Measurements from ENCODE around the gene PRSS23. TPM values are rescaled to one million over a fixed set of nuclear protein-coding genes. Genes with fewer than 3 reads are reported as not detected.

Gene PRSS23
- total RNA-seq, 1 donor from 2014 or later: 40.3 TPM

GRCh38 chr11:86790195-86790725, 10.1 kb upstream of the PRSS23 start:
- DNase-seq (no peak), ATAC-seq (no peak)
- H3K27me3 ChIP-seq (ENCODE audit: low read depth): no peaks in the 10 kb centered on the region
- intact Hi-C loops (cut with DNase I): no loop called here
- H3K27ac ChIP-seq: no peak overlapping the region
- H3K4me1 ChIP-seq: no peaks in the 10 kb centered on the region
- TF ChIP-seq CTCF (IDR thresholded peaks at IDR 0.05): no peak
- H3K9me3 ChIP-seq: no peaks in the 10 kb centered on the region
- H3K36me3 ChIP-seq: no peaks in the 10 kb centered on the region
- no peak overlapping the region for H3K4me3 ChIP-seq

GRCh38 chr11:86790867-86791849, 9.2 kb upstream of the PRSS23 start:
- no peak for TF ChIP-seq CTCF (IDR thresholded peaks at IDR 0.05)
- Histone ChIP-seq H3K9me3 (no peaks in the 10 kb centered on the region), H3K4me3 (no peak overlapping the region), H3K27ac (no peak overlapping the region), H3K4me1 (no peaks in the 10 kb centered on the region), H3K36me3 (no peaks in the 10 kb centered on the region), H3K27me3 (ENCODE audit: low read depth) (no peaks in the 10 kb centered on the region)
- no peak for DNase-seq
- intact Hi-C loops (cut with DNase I): no loop called here
- ATAC-seq: no peak

- intact Hi-C loops (cut with DNase I): no loop called here
- Histone ChIP-seq H3K4me3 (no peak overlapping the region), H3K27ac (no peak overlapping the region), H3K27me3 (ENCODE audit: low read depth) (no peaks in the 10 kb centered on the region), H3K36me3 (no peaks in the 10 kb centered on the region), H3K4me1 (no peaks in the 10 kb centered on the region), H3K9me3 (no peaks in the 10 kb centered on the region)
- DNase-seq (no peak), ATAC-seq (no peak)
- TF ChIP-seq CTCF (IDR thresholded peaks at IDR 0.05): no peak
Measured at GRCh38 chr11:86792150-86792549, 8.2 kb upstream of the PRSS23 start.

GRCh38 chr11:86793307-86793706, 7.0 kb upstream of the PRSS23 start:
- ATAC-seq: no peak
- no peak for DNase-seq
- Histone ChIP-seq H3K4me1 (no peaks in the 10 kb centered on the region), H3K36me3 (no peaks in the 10 kb centered on the region), H3K27ac (no peak overlapping the region), H3K4me3 (no peak overlapping the region), H3K27me3 (ENCODE audit: low read depth) (no peaks in the 10 kb centered on the region), H3K9me3 (no peaks in the 10 kb centered on the region)
- intact Hi-C loops (cut with DNase I): no loop called here
- TF ChIP-seq CTCF (IDR thresholded peaks at IDR 0.05): no peak

GRCh38 chr11:86795511-86795910, 4.8 kb upstream of the PRSS23 start:
- H3K4me1 ChIP-seq: peaks cover 6% of the 10 kb centered on the region
- H3K27me3 ChIP-seq (ENCODE audit: low read depth): no peaks in the 10 kb centered on the region
- H3K36me3 ChIP-seq: no peaks in the 10 kb centered on the region
- no peak for TF ChIP-seq CTCF (IDR thresholded peaks at IDR 0.05)
- no peaks in the 10 kb centered on the region for H3K9me3 ChIP-seq
- no peak overlapping the region for H3K4me3 ChIP-seq
- no peak for ATAC-seq
- intact Hi-C loops (cut with DNase I): no loop called here
- DNase-seq: no peak
- no peak overlapping the region for H3K27ac ChIP-seq

Data from lower lobe of right lung (tissue), 2 donors.